HEK293 (cell line): ENCODE measurements around the gene BCAS3.

Experiments used
- CTCF ChIA-PET: fragments of 350-600 bp; formaldehyde crosslinking; extraction: SDS; loops from one replicate; lab custom pipeline; 2021; ENCODE audit warnings: antibody characterized with exemption; lab: Yijun Ruan, JAX
- POLR2A ChIA-PET: fragments of 300-600 bp; formaldehyde crosslinking; extraction: SDS; loops from one replicate; lab custom pipeline; 2020; ENCODE audit warnings: antibody characterized with exemption, inconsistent platforms; lab: Yijun Ruan, JAX
- H3K27ac ChIP-seq: fragments of 200-500 bp; sonication (Bioruptor generic); 2 replicates; pipeline ENCODE4 v1.5.1; 2014; ENCODE audit warnings: low read depth, low read length, control low read depth, inconsistent platforms; ENCODE audit errors: extremely low read depth
- H3K36me3 ChIP-seq, 2 experiments: fragments of 200-500 bp in 1 of 2; sonication (Bioruptor generic) in 1 of 2; 1 replicate in 1 of 2; 2 replicates in 1 of 2; pipeline ENCODE4 v1.5.1; 2014 to 2017; ENCODE audit warnings: inconsistent platforms in 2 of 2, low read length in 2 of 2; ENCODE audit not compliant: control insufficient read depth in 2 of 2, insufficient read depth in 1 of 2
- H3K4me1 ChIP-seq: fragments of 200-500 bp; sonication (Bioruptor generic); 2 replicates; pipeline ENCODE4 v1.5.1; 2014; ENCODE audit warnings: mild to moderate bottlenecking, low read length, inconsistent platforms; ENCODE audit not compliant: control insufficient read depth, insufficient read depth
- H3K4me3 ChIP-seq: 2 replicates; pipeline ENCODE4 v1.5.1; 2011; ENCODE audit warnings: low read depth, mild to moderate bottlenecking, control low read depth, low read length, moderate library complexity
- H3K9me3 ChIP-seq: fragments of 200-500 bp; sonication (Bioruptor generic); 2 replicates; pipeline ENCODE4 v1.5.1; 2014; ENCODE audit warnings: low read depth, low read length, inconsistent platforms; ENCODE audit not compliant: control insufficient read depth, insufficient read depth
- BCL11B ChIP-seq: fragments of 450-650 bp; formaldehyde crosslinking; IDR thresholded peaks from 2 replicates; pipeline ENCODE4 v1.5.1; 2016; ENCODE audit warnings: low read depth, missing biosample characterization, missing genetic modification characterization
- GFI1B ChIP-seq: fragments of 450-650 bp; formaldehyde crosslinking; IDR thresholded peaks from 2 replicates; pipeline ENCODE4 v1.5.1; 2016; ENCODE audit warnings: missing biosample characterization, missing genetic modification characterization
- GLIS1 ChIP-seq: fragments of 450-650 bp; formaldehyde crosslinking; IDR thresholded peaks from 2 replicates; pipeline ENCODE4 v1.5.1; 2016; ENCODE audit warnings: missing biosample characterization, missing genetic modification characterization
- KLF8 ChIP-seq: fragments of 450-650 bp; formaldehyde crosslinking; IDR thresholded peaks from 2 replicates; pipeline ENCODE4 v1.5.1; 2016; ENCODE audit warnings: missing biosample characterization, missing genetic modification characterization
- OSR2 ChIP-seq: fragments of 450-650 bp; formaldehyde crosslinking; IDR thresholded peaks from 2 replicates; pipeline ENCODE4 v1.5.1; 2016; ENCODE audit warnings: missing biosample characterization, missing genetic modification characterization
- TRIM28 ChIP-seq: IDR thresholded peaks from 2 replicates; pipeline ENCODE4 v1.6.1; 2011; ENCODE audit warnings: low read length, control low read depth, borderline replicate concordance
- WT1 ChIP-seq: fragments of 450-650 bp; formaldehyde crosslinking; IDR thresholded peaks from 2 replicates; pipeline ENCODE4 v1.5.1; 2016; ENCODE audit warnings: missing biosample characterization, missing genetic modification characterization
- ZBTB1 ChIP-seq: fragments of 450-650 bp; formaldehyde crosslinking; IDR thresholded peaks from 2 replicates; pipeline ENCODE4 v1.5.1; 2016; ENCODE audit warnings: missing biosample characterization, missing genetic modification characterization
- ZBTB17 ChIP-seq: fragments of 450-650 bp; formaldehyde crosslinking; IDR thresholded peaks from 2 replicates; pipeline ENCODE4 v1.5.1; 2016; ENCODE audit warnings: missing biosample characterization, missing genetic modification characterization
- ZBTB8A ChIP-seq: fragments of 450-650 bp; formaldehyde crosslinking; IDR thresholded peaks from 2 replicates; pipeline ENCODE4 v1.5.1; 2016; ENCODE audit warnings: missing biosample characterization, missing genetic modification characterization
- ZFP3 ChIP-seq: fragments of 450-650 bp; formaldehyde crosslinking; IDR thresholded peaks from 2 replicates; pipeline ENCODE4 v1.5.1; 2016; ENCODE audit warnings: low read depth, missing biosample characterization, missing genetic modification characterization
- ZIC2 ChIP-seq: fragments of 450-650 bp; formaldehyde crosslinking; IDR thresholded peaks from 2 replicates; pipeline ENCODE4 v1.5.1; 2016; ENCODE audit warnings: missing biosample characterization, missing genetic modification characterization
- ZNF146 ChIP-seq: fragments of 450-650 bp; formaldehyde crosslinking; IDR thresholded peaks from 2 replicates; pipeline ENCODE4 v1.5.1; 2016; ENCODE audit warnings: missing biosample characterization, missing genetic modification characterization
- ZNF2 ChIP-seq: fragments of 450-650 bp; formaldehyde crosslinking; IDR thresholded peaks from 2 replicates; pipeline ENCODE4 v1.5.1; 2016; ENCODE audit warnings: missing biosample characterization, missing genetic modification characterization
- ZNF274 ChIP-seq, 2 experiments: fragments of 200-500 bp in 1 of 2; fragments of 450-650 bp in 1 of 2; sonication (Bioruptor generic) in 1 of 2; formaldehyde crosslinking in 1 of 2; IDR thresholded peaks; 2 replicates each; pipeline versions ENCODE4 v1.5.1 to v1.6.1; 2014 to 2016; ENCODE audit warnings: borderline replicate concordance in 1 of 2, inconsistent platforms in 1 of 2, low read length in 1 of 2, missing biosample characterization in 1 of 2, missing genetic modification characterization in 1 of 2
- ZNF514 ChIP-seq: fragments of 450-650 bp; formaldehyde crosslinking; IDR thresholded peaks from 2 replicates; pipeline ENCODE4 v1.5.1; 2016; ENCODE audit warnings: missing biosample characterization, missing genetic modification characterization
- ZNF530 ChIP-seq: fragments of 450-650 bp; formaldehyde crosslinking; IDR thresholded peaks from 2 replicates; pipeline ENCODE4 v1.5.1; 2016; ENCODE audit warnings: low read depth, missing biosample characterization, missing genetic modification characterization
- ZNF558 ChIP-seq: fragments of 450-650 bp; formaldehyde crosslinking; IDR thresholded peaks from 2 replicates; pipeline ENCODE4 v1.5.1; 2016; ENCODE audit warnings: missing biosample characterization, missing genetic modification characterization
- ZNF600 ChIP-seq: fragments of 450-650 bp; formaldehyde crosslinking; IDR thresholded peaks from 2 replicates; pipeline ENCODE4 v1.5.1; 2016; ENCODE audit warnings: missing biosample characterization, missing genetic modification characterization
- ZNF623 ChIP-seq: fragments of 450-650 bp; formaldehyde crosslinking; IDR thresholded peaks from 2 replicates; pipeline ENCODE4 v1.5.1; 2016; ENCODE audit warnings: missing biosample characterization, missing genetic modification characterization
- ZNF629 ChIP-seq: fragments of 450-650 bp; formaldehyde crosslinking; IDR thresholded peaks from 2 replicates; pipeline ENCODE4 v1.5.1; 2017; ENCODE audit warnings: missing biosample characterization, missing genetic modification characterization
- ZNF707 ChIP-seq: fragments of 450-650 bp; formaldehyde crosslinking; IDR thresholded peaks from 2 replicates; pipeline ENCODE4 v1.5.1; 2016; ENCODE audit warnings: missing biosample characterization, missing genetic modification characterization
- ZSCAN30 ChIP-seq: fragments of 450-650 bp; IDR thresholded peaks from 2 replicates; pipeline ENCODE4 v1.5.1; 2018; ENCODE audit warnings: missing biosample characterization, mild to moderate bottlenecking, missing genetic modification characterization, moderate library complexity
- TF ChIP-seq, protein P1 (sequence below): fragments of 450-650 bp; formaldehyde crosslinking; IDR thresholded peaks from 2 replicates; pipeline ENCODE4 v1.5.1; 2017; ENCODE audit warnings: missing biosample characterization, missing genetic modification characterization
- TF ChIP-seq, protein P2 (sequence below): fragments of 450-650 bp; formaldehyde crosslinking; IDR thresholded peaks from 2 replicates; pipeline ENCODE4 v1.5.1; 2016; ENCODE audit warnings: missing biosample characterization, missing genetic modification characterization, borderline replicate concordance

The BCAS3 gene

DNA sequence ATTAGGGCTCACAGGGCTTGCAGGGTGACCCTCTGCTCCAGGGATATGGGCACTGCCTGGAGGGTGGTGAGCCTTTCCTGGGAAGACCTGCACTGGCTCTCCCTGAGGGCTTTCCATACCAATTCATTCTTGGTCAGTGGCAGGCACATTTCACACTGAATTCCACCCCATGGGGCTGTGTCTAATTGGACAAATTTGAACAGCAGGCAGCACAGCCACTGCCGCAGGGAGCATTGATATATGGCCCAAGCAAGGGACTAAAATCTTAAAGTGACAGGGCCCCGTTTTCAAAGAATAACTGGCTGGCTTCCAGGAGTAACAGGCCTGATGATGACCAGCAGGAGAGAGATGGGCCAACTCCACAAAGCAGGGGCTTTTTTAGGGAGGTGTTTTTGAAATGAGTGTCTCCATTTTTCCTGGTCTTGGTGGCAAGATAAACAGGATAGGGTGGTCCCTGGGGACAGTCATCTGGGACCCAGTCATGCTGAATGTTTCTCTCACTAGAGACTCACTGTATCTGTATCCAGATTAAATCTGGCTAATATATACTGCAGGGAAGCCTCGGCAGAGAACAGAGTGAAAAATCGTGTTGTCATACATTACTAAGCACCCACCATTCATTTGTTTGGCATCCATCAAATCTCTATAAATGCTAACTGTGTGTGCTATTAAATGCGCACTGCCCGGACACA lies 647.9 kb downstream of the BCAS3 start (continued):
- TF ChIP-seq KLF8 (tag by site-specific recombination) (no peak), TRIM28 (no peak), ZNF623 (tag by site-specific recombination) (no peak), ZIC2 (peak; percentile 98), ZSCAN30 (tag by site-specific recombination) (no peak), ZBTB8A (tag by site-specific recombination) (peak; percentile 94), ZNF629 (tag by site-specific recombination) (no peak), ZNF558 (no peak), ZFP3 (tag by site-specific recombination) (no peak), ZNF600 (tag by site-specific recombination) (0 out of 2 replicates have a peak, but pooled peaks have one; percentile 53), ZNF707 (no peak), BCL11B (no peak), WT1 (tag by site-specific recombination) (0 out of 2 replicates have a peak, but pooled peaks have one; percentile 4), ZNF514 (tag by site-specific recombination) (no peak), GLIS1 (tag by site-specific recombination) (peak; percentile 80), ZBTB1 (tag by site-specific recombination) (no peak), OSR2 (tag by site-specific recombination) (peak; percentile 88), ZNF146 (tag by site-specific recombination) (no peak), ZNF274 (IDR thresholded peaks at IDR 0.05; ENCODE audit: low read length) (no peak), ZNF274 (tag by site-specific recombination; IDR thresholded peaks at IDR 0.05; ENCODE audit: borderline replicate concordance) (no peak), GFI1B (tag by site-specific recombination) (no peak)
- TF ChIP-seq, protein P1, sequence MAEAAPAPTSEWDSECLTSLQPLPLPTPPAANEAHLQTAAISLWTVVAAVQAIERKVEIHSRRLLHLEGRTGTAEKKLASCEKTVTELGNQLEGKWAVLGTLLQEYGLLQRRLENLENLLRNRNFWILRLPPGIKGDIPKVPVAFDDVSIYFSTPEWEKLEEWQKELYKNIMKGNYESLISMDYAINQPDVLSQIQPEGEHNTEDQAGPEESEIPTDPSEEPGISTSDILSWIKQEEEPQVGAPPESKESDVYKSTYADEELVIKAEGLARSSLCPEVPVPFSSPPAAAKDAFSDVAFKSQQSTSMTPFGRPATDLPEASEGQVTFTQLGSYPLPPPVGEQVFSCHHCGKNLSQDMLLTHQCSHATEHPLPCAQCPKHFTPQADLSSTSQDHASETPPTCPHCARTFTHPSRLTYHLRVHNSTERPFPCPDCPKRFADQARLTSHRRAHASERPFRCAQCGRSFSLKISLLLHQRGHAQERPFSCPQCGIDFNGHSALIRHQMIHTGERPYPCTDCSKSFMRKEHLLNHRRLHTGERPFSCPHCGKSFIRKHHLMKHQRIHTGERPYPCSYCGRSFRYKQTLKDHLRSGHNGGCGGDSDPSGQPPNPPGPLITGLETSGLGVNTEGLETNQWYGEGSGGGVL (tag by site-specific recombination): no peak

DNA sequence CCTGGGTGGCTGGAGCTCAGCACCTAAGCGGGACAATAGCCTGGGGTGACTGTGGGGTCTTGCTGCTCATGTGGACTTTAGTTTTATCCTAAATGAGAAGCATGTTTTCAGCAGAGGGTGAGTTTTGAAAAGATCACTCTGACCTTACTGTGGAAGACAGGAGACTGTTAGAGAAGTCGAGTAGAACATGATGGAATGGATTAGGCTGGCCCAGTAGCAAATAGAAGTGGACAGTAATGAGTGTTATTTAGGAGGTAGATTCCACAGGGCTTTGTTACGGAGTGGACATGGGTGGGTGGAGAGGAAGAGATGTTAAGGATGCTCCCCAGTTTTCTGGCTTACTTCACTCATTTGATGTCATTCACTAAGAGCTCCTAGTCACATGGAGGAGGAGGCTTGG lies 648.7 kb downstream of the BCAS3 start:
- Histone ChIP-seq H3K36me3 (no peaks in the 10 kb centered on the region), H3K27ac (no peak overlapping the region), H3K4me3 (no peak overlapping the region), H3K4me1 (peaks cover 12% of the 10 kb centered on the region), H3K9me3 (no peaks in the 10 kb centered on the region)
- POLR2A ChIA-PET: no interaction called here
- peak; percentile 72 for TF ChIP-seq ZBTB17 (tag by site-specific recombination)
- TF ChIP-seq, protein P2, sequence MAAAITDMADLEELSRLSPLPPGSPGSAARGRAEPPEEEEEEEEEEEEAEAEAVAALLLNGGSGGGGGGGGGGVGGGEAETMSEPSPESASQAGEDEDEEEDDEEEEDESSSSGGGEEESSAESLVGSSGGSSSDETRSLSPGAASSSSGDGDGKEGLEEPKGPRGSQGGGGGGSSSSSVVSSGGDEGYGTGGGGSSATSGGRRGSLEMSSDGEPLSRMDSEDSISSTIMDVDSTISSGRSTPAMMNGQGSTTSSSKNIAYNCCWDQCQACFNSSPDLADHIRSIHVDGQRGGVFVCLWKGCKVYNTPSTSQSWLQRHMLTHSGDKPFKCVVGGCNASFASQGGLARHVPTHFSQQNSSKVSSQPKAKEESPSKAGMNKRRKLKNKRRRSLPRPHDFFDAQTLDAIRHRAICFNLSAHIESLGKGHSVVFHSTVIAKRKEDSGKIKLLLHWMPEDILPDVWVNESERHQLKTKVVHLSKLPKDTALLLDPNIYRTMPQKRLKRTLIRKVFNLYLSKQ (tag by site-specific recombination): no peak
- no peak for TF ChIP-seq ZNF2
- TF ChIP-seq ZNF530 (tag by site-specific recombination): no peak
- peak; percentile 58 for TF ChIP-seq ZNF600 (tag by site-specific recombination)
- CTCF ChIA-PET: interaction anchor here (0.6 to 1.1 kb wide), 2 partner anchors 9 to 700 kb away, joined by 3 to 4 read pairs; no protein-coding TSS in a partner anchor
